ENCODE results near the gene ENOX2. TPM values are rescaled to one million over a fixed set of nuclear protein-coding genes. Genes with fewer than 3 reads are reported as not detected.

Gene ENOX2
- total and polyA plus RNA-seq, 2 of the 13 experiments (the other 11 are each of a cell fraction or from before 2014, with no cell fraction given), result 5.9 to 8.5 TPM

GRCh38 chrX:130754353-130754752, 148.7 kb downstream of the ENOX2 start:
- no peaks in the 10 kb centered on the region for H4K20me1 ChIP-seq (ENCODE audit: insufficient read depth, low read length)
- H2AFZ ChIP-seq (ENCODE audit: low read length), result no peak overlapping the region
- DNase-seq (ENCODE audit: low spot score) (no peak), ATAC-seq (no peak), FAIRE-seq (no peak)
- H3K9me3 ChIP-seq (ENCODE audit: low read length), result no peaks in the 10 kb centered on the region
- POLR2A ChIA-PET, result no interaction called here
- no peak overlapping the region for H3K9ac ChIP-seq (ENCODE audit: insufficient read depth, low read depth, low read length)
- H3K27ac ChIP-seq (ENCODE audit: extremely low read length, insufficient read depth, low read length), result no peak overlapping the region
- no peaks in the 10 kb centered on the region for H3K36me3 ChIP-seq (replicated peaks in 1 of 2; ENCODE audit: control insufficient read depth in 1 of 2, insufficient read depth in 2 of 2, low read length in 2 of 2)
- H3K79me2 ChIP-seq (ENCODE audit: insufficient read depth, low read length), result no peaks in the 10 kb centered on the region
- H3K4me1 ChIP-seq (ENCODE audit: insufficient read depth, low read length), result no peaks in the 10 kb centered on the region
- H3K27me3 ChIP-seq (ENCODE audit: control insufficient read depth in 1 of 2, insufficient read depth in 2 of 2, low read length in 2 of 2), result no peaks in the 10 kb centered on the region
- 58% methylated on average over 1 of the region's 1 CpG for WGBS (ENCODE audit: low lambda C conversion rate)
- intact Hi-C loops (cut with micrococcal nuclease; ENCODE audit: unreplicated experiment) (no loop called here), in situ Hi-C loops (cut with HindIII; ENCODE audit: extremely low pct_ligation_motif_present, low pct_unique_long_range_greater_than_20kb) (no loop called here)
- no peak overlapping the region for H3K4me3 ChIP-seq (replicated peaks in 1 of 3; ENCODE audit: insufficient read depth in 1 of 3, low read depth in 2 of 3, low read length in 3 of 3)
- H3K4me2 ChIP-seq (ENCODE audit: low read depth, low read length), result no peak overlapping the region
- BruUV-seq (replicated peaks), result no TSS peak
- CTCF ChIA-PET (ENCODE audit: low intra/inter-chr PET ratio, low total read pairs), result no interaction called here
- TF ChIP-seq ZBTB2 (CRISPR knock-in tag; IDR thresholded peaks at IDR 0.05; ENCODE audit: low read depth) (no peak), ZNF773 (CRISPR knock-in tag; IDR thresholded peaks at IDR 0.05; ENCODE audit: borderline replicate concordance) (no peak), NFIC (IDR thresholded peaks at IDR 0.05; ENCODE audit: low read length) (no peak), RORA (CRISPR knock-in tag; IDR thresholded peaks at IDR 0.05) (no peak), ZNF660 (CRISPR knock-in tag; IDR thresholded peaks at IDR 0.05; ENCODE audit: borderline replicate concordance, low read depth) (no peak), ZC3H4 (CRISPR knock-in tag; IDR thresholded peaks at IDR 0.05; ENCODE audit: borderline replicate concordance) (no peak), NR3C1 (CRISPR knock-in tag; IDR thresholded peaks at IDR 0.05) (no peak), ZNF564 (CRISPR knock-in tag; IDR thresholded peaks at IDR 0.05) (no peak), SMC3 (IDR thresholded peaks at IDR 0.05; ENCODE audit: low read length) (no peak), ZNF224 (CRISPR knock-in tag; IDR thresholded peaks at IDR 0.05) (no peak), MXI1 (IDR thresholded peaks at IDR 0.05; ENCODE audit: borderline replicate concordance, low read depth, low read length) (no peak), ZNF557 (CRISPR knock-in tag; IDR thresholded peaks at IDR 0.05) (no peak), ZNF879 (CRISPR knock-in tag; IDR thresholded peaks at IDR 0.05) (no peak), ZNF10 (CRISPR knock-in tag; IDR thresholded peaks at IDR 0.05; ENCODE audit: borderline replicate concordance, low read depth) (no peak), KLF16 (CRISPR knock-in tag; IDR thresholded peaks at IDR 0.05) (no peak)
- TF ChIP-seq, protein P1, sequence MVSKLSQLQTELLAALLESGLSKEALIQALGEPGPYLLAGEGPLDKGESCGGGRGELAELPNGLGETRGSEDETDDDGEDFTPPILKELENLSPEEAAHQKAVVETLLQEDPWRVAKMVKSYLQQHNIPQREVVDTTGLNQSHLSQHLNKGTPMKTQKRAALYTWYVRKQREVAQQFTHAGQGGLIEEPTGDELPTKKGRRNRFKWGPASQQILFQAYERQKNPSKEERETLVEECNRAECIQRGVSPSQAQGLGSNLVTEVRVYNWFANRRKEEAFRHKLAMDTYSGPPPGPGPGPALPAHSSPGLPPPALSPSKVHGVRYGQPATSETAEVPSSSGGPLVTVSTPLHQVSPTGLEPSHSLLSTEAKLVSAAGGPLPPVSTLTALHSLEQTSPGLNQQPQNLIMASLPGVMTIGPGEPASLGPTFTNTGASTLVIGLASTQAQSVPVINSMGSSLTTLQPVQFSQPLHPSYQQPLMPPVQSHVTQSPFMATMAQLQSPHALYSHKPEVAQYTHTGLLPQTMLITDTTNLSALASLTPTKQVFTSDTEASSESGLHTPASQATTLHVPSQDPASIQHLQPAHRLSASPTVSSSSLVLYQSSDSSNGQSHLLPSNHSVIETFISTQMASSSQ (IDR thresholded peaks at IDR 0.05; ENCODE audit: low read depth), result no peak
- TF ChIP-seq, protein P1 (CRISPR knock-in tag; IDR thresholded peaks at IDR 0.05; ENCODE audit: borderline replicate concordance), result no peak
- TF ChIP-seq, protein P2, sequence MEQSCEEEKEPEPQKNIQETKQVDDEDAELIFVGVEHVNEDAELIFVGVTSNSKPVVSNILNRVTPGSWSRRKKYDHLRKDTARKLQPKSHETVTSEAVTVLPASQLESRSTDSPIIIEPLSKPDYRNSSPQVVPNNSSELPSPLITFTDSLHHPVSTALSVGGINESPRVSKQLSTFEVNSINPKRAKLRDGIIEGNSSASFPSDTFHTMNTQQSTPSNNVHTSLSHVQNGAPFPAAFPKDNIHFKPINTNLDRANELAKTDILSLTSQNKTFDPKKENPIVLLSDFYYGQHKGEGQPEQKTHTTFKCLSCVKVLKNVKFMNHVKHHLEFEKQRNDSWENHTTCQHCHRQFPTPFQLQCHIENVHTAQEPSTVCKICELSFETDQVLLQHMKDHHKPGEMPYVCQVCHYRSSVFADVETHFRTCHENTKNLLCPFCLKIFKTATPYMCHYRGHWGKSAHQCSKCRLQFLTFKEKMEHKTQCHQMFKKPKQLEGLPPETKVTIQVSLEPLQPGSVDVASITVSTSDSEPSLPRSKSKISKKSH (CRISPR knock-in tag; IDR thresholded peaks at IDR 0.05; ENCODE audit: borderline replicate concordance), result no peak
- TF ChIP-seq, protein P3, sequence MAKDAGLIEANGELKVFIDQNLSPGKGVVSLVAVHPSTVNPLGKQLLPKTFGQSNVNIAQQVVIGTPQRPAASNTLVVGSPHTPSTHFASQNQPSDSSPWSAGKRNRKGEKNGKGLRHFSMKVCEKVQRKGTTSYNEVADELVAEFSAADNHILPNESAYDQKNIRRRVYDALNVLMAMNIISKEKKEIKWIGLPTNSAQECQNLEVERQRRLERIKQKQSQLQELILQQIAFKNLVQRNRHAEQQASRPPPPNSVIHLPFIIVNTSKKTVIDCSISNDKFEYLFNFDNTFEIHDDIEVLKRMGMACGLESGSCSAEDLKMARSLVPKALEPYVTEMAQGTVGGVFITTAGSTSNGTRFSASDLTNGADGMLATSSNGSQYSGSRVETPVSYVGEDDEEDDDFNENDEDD (CRISPR knock-in tag; IDR thresholded peaks at IDR 0.05; ENCODE audit: borderline replicate concordance), result no peak

All from HepG2 (cell line).